GM12878 (cell line): ENCODE results near the gene TNFAIP3. TPM values are rescaled to one million over a fixed set of nuclear protein-coding genes. Genes with fewer than 3 reads are reported as not detected.
A peak's percentile ranks its signal among the peaks of the same experiment; 100 is the strongest.

Experiments used
- ASH2L ChIP-seq: fragments of 300-600, 200-600 bp; sonication (generic); IDR thresholded peaks from 2 replicates; pipeline ENCODE4 v1.6.1; 2017; ENCODE audit warnings: low read depth, mild to moderate bottlenecking, borderline replicate concordance
- BCL11A ChIP-seq: IDR thresholded peaks from 2 replicates; pipeline ENCODE4 v1.6.1; 2011; ENCODE audit warnings: low read depth, low read length
- CBX3 ChIP-seq: fragments of 200-600 bp; sonication (generic); IDR thresholded peaks from 2 replicates; pipeline ENCODE4 v1.6.1; 2016; ENCODE audit warnings: low read depth, borderline replicate concordance
- EZH2 ChIP-seq: IDR thresholded peaks from 2 replicates; pipeline ENCODE4 v1.6.1; 2012; ENCODE audit warnings: low read depth, mild to moderate bottlenecking, control low read depth, inconsistent platforms, low read length, borderline replicate concordance; ENCODE audit not compliant: control insufficient read depth
- IKZF1 ChIP-seq: fragments of 450-650 bp; conservative IDR thresholded peaks from 2 replicates; pipeline ENCODE4 v1.6.1; 2017; ENCODE audit warnings: antibody characterized with exemption, mild to moderate bottlenecking
- IRF4 ChIP-seq: IDR thresholded peaks from 2 replicates; pipeline ENCODE4 v1.6.1; 2011; ENCODE audit warnings: low read depth, low read length
- JUNB ChIP-seq: IDR thresholded peaks from 2 replicates; pipeline ENCODE4 v1.6.1; 2016; ENCODE audit warnings: antibody characterized with exemption, mild to moderate bottlenecking
- MYB ChIP-seq: fragments of 150-350 bp; IDR thresholded peaks from 2 replicates; pipeline ENCODE4 v1.6.1; 2014; ENCODE audit warnings: mild to moderate bottlenecking, low read depth, low read length, borderline replicate concordance
- NFIC ChIP-seq: IDR thresholded peaks from 2 replicates; pipeline ENCODE4 v1.6.1; 2012; ENCODE audit warnings: low read depth, mild to moderate bottlenecking, inconsistent platforms, low read length, moderate library complexity
- NR2C1 ChIP-seq: fragments of 450-650 bp; IDR thresholded peaks from 2 replicates; pipeline ENCODE4 v1.6.1; 2017; ENCODE audit warnings: antibody characterized with exemption, mild to moderate bottlenecking, moderate library complexity
- PML ChIP-seq: IDR thresholded peaks from 2 replicates; pipeline ENCODE4 v1.6.1; 2012; ENCODE audit warnings: low read length, inconsistent platforms
- PRDM15 ChIP-seq: fragments of 450-650 bp; formaldehyde crosslinking; IDR thresholded peaks from 2 replicates; pipeline ENCODE4 v1.4.0; 2020; ENCODE audit warnings: mild to moderate bottlenecking, moderate library complexity
- RB1 ChIP-seq: fragments of 450-650 bp; formaldehyde crosslinking; IDR thresholded peaks from 2 replicates; pipeline ENCODE4 v1.6.1; 2017; ENCODE audit warnings: mild to moderate bottlenecking, borderline replicate concordance
- SKIL ChIP-seq: fragments of 450-650 bp; IDR thresholded peaks from 2 replicates; pipeline ENCODE4 v1.6.1; 2017; ENCODE audit warnings: mild to moderate bottlenecking, low read depth, inconsistent platforms; ENCODE audit not compliant: poor library complexity, severe bottlenecking
- SP1 ChIP-seq: IDR thresholded peaks from one replicate; pipeline ENCODE4 v1.6.1; 2011; ENCODE audit warnings: low read depth, low read length
- SREBF1 ChIP-seq: IDR thresholded peaks from 2 replicates; pipeline ENCODE4 v1.6.1; 2012; ENCODE audit warnings: mild to moderate bottlenecking, low read length
- ZNF622 ChIP-seq: fragments of 450-650 bp; IDR thresholded peaks from 2 replicates; pipeline ENCODE4 v1.6.1; 2017; ENCODE audit warnings: mild to moderate bottlenecking, inconsistent platforms
- polyA plus RNA-seq, 11 experiments: library from polyadenylated mRNA; depleted of rRNA in 4 of 11; unstranded in 6 of 11; stranded (reverse) in 5 of 11; fragments of >200 nt; fragmentation: Nextera tagmentation in 4 of 11; fragmentation: Illumina TruSeq in 1 of 11; extraction: Ambion mirVana in 4 of 11; extraction: Trizol in 1 of 11; gene quantifications; 1 replicate in 1 of 11; 2 replicates in 10 of 11; pipeline versions ENCODE4 v1.2.1 to v1.2.3, GENCODE V29; 2011 to 2016; ENCODE audit warnings: inconsistent platforms in 2 of 11, missing spikeins in 2 of 11, low read depth in 1 of 11
- total RNA-seq, 4 experiments: library from RNA; depleted of rRNA in 3 of 4; stranded (reverse); fragments of >200 nt in 3 of 4; fragmentation: Illumina TruSeq in 1 of 4; extraction: Trizol in 1 of 4; gene quantifications; 2 replicates each; pipeline versions ENCODE4 v1.2.1 to v1.2.3, GENCODE V29; 2013 to 2021
- TF ChIP-seq, protein P1 (sequence below): IDR thresholded peaks from 2 replicates; pipeline ENCODE4 v1.6.1; 2012; ENCODE audit warnings: low read depth, low read length, improper control_type of control experiment
- TF ChIP-seq, protein P2 (sequence below): fragments of 150-350 bp; IDR thresholded peaks from 2 replicates; pipeline ENCODE4 v1.6.1; 2016; ENCODE audit warnings: low read depth, low read length
- TF ChIP-seq, protein P3 (sequence below): fragments of 450-650 bp; IDR thresholded peaks from 2 replicates; pipeline ENCODE4 v1.6.1; 2017; ENCODE audit warnings: borderline replicate concordance

Gene TNFAIP3
- total and polyA plus RNA-seq, 10 of the 15 experiments (the other 5 are each of a cell fraction or from before 2014, with no cell fraction given): 18.0 to 350 (median 127) TPM

DNA sequence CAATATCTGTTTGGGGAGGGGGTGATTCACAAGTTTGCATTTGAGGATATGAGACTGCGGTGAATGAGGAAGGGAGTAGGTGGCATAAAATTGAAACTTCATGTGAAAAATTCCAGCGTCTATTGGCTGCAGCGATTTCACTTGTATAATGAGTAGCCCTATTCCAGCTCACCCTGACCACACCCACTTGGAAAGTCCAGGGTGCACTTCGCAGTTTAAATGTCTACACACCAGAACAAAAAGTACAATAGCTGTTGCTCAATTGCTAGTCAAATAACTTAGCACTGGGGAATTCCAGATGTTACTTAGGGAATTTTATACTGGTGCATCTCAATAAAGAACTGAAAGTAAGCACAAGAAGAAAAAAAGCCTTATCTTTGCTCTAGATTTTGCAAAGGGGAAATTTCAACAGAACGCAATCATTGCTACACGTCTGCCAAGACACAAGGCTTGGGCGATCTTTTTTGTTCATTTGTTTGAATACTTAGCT, 6.3 kb downstream of the TNFAIP3 start (continued):
- no peak for TF ChIP-seq EZH2
- TF ChIP-seq ZNF622: no peak
- TF ChIP-seq RB1: no peak
- no peak for TF ChIP-seq ASH2L
- TF ChIP-seq BCL11A: peak; percentile 38; the same call in 1 of the 2 replicates
- TF ChIP-seq, protein P1, sequence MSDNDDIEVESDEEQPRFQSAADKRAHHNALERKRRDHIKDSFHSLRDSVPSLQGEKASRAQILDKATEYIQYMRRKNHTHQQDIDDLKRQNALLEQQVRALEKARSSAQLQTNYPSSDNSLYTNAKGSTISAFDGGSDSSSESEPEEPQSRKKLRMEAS: no peak
- TF ChIP-seq SKIL: no peak
- no peak for TF ChIP-seq PRDM15
- TF ChIP-seq SREBF1: no peak
- peak; percentile 44; the same call in 1 of the 2 replicates for TF ChIP-seq IRF4
- TF ChIP-seq MYB: no peak
- TF ChIP-seq, protein P2, sequence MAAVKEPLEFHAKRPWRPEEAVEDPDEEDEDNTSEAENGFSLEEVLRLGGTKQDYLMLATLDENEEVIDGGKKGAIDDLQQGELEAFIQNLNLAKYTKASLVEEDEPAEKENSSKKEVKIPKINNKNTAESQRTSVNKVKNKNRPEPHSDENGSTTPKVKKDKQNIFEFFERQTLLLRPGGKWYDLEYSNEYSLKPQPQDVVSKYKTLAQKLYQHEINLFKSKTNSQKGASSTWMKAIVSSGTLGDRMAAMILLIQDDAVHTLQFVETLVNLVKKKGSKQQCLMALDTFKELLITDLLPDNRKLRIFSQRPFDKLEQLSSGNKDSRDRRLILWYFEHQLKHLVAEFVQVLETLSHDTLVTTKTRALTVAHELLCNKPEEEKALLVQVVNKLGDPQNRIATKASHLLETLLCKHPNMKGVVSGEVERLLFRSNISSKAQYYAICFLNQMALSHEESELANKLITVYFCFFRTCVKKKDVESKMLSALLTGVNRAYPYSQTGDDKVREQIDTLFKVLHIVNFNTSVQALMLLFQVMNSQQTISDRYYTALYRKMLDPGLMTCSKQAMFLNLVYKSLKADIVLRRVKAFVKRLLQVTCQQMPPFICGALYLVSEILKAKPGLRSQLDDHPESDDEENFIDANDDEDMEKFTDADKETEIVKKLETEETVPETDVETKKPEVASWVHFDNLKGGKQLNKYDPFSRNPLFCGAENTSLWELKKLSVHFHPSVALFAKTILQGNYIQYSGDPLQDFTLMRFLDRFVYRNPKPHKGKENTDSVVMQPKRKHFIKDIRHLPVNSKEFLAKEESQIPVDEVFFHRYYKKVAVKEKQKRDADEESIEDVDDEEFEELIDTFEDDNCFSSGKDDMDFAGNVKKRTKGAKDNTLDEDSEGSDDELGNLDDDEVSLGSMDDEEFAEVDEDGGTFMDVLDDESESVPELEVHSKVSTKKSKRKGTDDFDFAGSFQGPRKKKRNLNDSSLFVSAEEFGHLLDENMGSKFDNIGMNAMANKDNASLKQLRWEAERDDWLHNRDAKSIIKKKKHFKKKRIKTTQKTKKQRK: no peak
- peak; percentile 93 for TF ChIP-seq IKZF1
- no peak for TF ChIP-seq SP1
- no peak for TF ChIP-seq NR2C1
- peak; percentile 62; the same call in 1 of the 2 replicates for TF ChIP-seq NFIC
- TF ChIP-seq, protein P3, sequence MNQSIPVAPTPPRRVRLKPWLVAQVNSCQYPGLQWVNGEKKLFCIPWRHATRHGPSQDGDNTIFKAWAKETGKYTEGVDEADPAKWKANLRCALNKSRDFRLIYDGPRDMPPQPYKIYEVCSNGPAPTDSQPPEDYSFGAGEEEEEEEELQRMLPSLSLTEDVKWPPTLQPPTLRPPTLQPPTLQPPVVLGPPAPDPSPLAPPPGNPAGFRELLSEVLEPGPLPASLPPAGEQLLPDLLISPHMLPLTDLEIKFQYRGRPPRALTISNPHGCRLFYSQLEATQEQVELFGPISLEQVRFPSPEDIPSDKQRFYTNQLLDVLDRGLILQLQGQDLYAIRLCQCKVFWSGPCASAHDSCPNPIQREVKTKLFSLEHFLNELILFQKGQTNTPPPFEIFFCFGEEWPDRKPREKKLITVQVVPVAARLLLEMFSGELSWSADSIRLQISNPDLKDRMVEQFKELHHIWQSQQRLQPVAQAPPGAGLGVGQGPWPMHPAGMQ: no peak
- TF ChIP-seq CBX3: no peak
- TF ChIP-seq PML: peak; percentile 71
- peak; percentile 74 for TF ChIP-seq JUNB
